ENCODE measurements around the gene C1QTNF8.
"Not testable (repeated sequence)": the region's sequence is repeated elsewhere in the genome, so short reads cannot be mapped to it uniquely, and the experiment has no call there.

Gene C1QTNF8

DNA sequence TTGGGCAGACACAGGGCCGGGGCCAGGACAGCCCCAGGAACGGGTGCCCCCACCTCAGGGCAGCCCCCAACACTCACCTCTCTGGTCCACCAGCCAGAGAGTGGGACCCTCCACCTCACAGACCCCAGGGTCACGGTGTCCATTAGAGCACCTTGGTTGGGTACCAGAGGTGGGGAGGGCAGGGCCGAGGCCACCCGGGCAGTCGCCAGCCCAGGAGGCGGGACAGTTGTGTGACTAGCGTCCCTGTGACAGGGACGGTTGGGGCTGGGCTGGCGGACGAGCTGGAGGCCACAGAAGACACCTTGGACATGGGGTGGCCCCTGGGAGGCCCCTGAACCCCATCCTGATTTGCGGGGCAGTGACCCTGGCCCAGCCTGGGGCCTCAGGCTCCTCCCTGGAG lies 11.7 kb upstream of the C1QTNF8 start:
- no peak for DNase-seq

DNA sequence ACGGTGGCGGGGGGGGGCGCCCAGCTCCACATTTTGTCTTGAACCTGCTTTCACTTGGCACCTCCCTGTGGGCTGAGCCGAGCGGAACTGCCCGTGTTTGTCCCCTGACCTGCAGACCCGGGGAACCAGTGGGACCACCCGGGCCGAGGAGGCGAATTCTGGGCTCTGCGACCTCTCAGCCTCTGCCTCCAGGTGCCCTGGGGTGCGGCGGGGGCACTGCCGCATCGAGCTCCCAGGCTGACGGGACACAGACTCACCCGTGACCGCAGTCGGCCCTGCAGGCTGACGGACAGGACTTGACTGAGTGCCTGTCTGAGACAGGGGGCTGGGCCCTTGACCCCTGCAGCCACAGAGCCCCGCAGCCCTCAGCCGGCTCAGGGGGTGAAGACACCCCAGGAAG lies 11.1 kb upstream of the C1QTNF8 start:
- DNase-seq = no peak

DNA sequence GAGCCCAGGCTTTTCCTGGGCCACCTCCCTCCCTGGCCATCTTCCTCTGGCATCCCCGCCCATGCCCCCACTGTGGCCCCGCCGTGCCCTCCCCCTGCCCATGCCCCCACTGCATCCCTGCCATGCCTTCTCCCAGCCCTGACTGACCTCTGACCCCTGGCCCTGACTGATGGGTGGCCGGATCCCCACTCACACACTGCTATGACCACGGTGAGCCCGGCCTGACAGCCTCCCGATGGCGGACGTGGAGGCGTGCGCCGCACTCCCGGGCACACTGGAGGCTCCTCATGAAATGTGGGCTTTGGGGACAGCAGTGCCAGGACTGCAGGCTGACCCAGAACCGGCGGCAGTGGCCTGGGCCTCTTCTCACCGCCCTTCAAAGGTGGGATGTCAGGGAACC lies 10.6 kb upstream of the C1QTNF8 start:
- no peak for DNase-seq

DNA sequence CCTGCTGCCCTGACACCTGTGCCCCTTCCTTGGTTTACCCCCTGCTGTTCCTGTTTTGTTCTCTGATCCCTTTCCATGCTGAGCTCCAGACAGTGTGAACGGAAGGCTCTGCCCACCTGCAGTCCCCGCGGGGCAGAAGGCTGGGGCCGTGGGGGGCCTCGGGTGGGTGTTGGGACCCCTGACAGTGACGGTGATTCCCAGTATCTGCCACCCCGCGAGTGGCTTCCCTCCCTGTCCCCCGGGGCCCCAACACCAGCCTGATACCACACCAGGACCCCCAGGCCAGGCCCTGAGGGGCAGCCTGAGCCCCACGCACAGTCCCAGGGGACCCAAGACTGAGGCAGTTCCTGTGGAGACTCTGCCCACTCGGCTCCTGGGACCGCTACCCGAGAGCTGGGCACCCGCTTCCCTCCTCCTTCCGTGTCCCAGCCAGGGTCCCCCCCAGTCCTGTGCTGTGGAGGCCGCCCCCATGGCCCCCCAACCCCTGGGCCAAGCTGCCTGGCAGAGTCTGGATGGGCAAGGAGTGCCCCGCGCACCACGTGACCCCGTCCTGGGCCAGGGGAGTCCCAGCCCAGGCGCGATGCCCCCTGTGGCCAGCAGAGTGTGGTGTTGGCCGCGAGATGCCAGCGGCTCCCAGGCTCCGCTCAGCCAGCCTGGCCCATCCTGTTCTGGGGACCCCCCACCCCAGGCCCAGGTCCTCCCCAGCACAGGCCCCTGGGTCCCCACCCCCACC lies 10.0 kb upstream of the C1QTNF8 start:
- DNase-seq = peak; percentile 13

DNA sequence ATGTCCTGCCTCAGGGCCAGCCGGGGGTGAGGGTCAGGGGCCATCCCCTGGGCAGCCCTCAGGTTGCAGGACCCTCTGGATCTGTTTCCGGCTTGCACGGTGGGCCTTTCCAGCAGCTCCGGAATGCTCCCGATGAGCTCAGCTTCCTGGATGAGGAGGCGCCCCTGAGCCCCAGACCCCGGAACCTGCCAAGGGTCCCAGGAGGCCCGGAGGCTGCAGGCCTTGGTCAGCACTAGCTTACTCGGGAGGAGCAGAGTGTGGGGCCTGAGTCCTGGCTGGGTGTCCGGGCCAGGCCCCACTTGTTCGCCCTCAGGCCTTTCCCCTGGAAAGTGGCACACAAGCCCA lies 7.6 kb upstream of the C1QTNF8 start:
- DNase-seq = no peak

DNA sequence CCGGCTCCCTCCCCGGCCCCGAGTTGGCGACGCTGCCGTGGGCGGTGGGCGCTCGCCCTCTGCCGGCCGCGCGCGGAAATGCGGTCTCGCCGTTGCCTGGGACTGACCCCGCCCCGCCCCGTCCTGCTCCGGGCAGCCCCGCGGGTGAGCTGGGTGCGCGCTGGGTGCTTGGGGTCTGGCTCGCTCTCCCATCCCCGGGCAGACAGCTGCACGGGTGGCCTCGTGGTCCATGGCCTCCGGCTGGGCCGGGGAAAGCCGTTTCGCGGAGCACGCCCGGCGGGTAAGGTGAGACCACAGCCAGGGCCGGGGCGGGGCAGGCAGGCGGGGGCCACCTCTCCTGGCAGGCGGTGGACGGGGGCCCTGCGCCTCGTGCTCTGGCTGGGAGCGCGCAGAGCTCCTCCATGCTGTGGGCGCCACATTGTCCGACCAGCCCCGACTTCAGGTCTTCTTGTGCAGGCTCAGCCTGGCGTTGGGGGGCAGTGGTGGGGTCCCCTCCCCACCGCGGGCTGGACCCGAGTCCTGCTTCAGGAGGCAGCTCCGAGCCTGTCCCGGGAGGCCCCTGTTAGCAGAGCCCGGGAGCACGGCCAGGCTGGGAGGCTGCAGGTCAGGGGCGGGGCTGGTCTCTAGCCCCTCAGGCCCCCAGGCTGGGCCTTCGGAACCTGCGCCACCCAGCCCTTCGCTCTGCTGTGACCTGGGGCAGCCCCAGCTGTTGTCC lies 7.0 kb upstream of the C1QTNF8 start:
- peak; percentile 60 for DNase-seq

DNA sequence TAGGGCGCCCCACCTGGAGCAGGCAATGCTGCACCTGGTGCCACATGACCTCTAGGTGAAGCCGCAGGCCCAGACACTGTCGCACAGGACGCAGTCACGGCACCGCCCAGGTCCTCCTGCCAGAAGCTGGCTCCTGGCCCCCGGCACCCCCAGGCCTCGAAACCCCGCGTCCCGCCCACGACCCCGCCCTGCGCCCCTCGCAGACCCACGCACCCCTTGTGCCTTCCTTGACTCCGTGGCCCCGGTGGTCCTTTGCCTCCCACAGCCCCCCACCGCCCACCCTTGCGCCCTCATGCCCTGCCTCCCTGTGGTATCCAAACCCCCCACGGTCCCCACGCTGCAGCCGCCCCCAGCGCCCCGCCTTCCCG lies 6.3 kb upstream of the C1QTNF8 start:
- no peak for DNase-seq

DNA sequence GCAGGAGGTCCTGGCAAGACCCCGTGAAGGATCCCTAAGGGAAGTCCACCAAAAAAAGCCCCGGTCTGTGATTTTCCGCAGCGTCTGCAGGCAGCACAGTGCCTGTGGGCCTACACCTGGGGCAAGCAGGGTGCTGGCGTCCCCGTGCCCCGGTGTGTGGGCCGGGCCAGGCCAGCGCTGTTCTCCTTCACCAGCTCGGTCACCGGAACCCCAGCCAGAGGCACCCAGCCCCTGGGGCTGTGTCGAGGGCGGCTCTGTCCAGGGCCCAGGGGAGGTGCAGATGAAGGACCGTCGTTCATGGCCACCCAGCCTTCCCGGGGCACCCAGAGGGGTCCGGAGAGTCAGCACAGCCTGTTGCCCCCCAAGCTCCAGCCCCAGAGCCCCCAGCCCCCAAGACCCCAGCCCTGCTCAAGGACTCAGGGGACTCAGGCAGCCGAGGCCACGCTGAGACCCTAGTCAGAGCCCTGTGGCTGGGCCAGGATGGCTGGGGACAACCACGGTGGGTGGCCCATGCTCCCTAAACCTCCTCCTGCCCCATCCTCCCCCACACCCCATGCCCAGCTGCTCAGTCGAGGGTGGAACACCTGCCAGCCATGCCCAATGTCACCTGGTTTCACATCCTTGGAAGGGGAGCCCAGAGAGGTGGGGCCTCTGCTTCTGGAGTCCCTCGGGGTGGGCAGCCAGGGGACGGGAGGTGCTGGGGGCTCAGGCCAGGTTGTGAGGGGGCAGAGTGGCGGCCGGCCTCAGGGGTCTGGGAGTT lies 5.7 kb upstream of the C1QTNF8 start:
- no peak for DNase-seq

DNA sequence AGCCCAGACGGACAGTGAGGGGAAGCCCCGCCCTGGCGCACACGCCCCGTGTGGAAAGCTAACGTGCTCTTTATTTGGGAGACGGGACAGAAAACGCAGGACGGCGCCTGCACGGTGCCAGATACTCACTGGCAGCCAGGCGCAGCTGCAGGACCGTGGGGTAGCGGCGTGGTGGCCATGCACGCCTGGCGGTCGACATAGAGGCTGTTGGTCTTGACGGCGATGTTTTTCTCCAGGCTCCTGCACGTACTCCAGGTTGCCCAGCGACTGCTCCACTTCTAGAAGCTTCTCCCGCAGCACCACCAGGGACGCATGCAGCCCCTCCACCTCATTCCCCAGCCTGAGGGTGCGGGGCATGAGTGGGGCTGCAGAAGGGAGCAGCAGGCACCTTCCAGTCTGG lies 5.1 kb upstream of the C1QTNF8 start:
- DNase-seq = no peak

DNA sequence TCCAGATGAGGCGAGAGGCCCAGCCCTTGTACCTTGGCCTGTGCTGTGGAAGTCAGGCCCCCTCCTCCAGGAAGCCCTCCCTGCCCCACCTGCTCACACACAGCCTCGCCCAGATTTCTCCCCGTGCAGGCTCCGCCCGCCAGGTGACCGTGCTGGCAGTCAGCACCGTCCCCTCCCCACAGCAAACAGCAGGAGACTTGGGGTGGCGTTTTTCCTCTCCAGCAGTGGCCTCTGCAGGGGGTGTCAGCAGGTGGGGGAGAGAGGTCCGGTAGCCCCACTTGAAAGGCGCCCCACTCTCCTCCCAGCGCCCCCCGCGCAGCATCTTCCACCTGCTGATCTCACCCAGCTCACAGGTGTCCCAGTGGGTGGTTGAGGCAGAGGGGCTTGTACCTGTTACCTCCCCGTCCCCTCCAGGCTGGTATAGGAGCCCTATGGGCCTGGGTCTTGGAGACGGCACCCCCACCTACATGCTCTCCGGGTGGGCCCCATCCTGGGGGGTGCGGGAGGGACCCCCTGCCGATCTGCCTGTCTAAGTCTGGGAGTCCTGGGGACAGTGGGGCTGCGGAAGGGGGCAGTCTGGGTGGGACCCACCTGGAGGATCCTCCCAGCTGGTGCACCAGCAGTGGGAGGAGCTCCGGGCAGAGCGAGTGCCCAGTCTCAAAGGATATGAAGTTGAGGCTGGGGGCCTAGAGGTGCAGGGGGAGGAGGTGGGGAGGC lies 4.2 kb upstream of the C1QTNF8 start:
- DNase-seq = no peak

DNA sequence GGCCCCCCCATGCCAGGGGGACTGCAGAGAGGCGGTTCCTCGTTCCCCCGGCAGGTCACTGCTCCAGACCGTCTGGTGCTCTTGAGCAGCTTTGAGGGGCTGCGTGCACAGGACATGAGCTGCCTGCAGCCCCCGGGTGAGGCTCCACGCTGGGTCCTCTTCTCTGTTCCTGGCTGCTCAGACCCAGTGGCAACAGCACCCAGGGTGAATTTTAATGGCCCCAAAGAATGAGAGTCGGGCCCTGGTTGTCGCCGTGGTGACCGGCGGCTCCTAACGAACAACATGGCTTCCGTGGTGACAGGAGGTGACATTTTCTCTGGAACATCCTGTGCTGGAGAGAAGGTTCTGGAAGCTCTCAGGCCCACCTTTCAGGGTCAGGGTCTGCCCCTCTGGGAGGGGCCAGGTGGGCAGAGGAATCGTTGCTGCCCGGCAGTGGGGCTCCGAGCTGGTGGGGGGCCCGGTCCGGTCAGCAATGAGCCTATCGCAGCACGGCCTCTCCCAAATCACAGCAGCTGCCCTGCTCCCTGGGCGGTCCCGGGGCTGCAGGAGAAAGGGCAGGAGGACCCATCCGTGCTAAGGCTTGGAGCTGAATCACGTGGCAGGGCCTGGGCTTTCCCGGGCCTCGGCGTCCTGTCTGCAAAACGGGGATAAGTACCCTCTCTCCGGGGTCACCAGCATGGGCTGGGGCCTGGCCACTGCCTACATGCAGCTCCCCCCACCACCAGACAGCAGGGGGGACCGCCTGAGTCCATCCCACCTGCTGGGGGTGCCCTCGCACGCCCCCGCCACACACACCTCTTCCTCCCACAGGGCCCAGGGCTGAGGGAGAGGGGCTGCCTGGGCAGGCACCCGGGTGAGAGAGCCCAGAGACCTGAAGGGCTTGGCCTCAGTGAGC lies 3.4 kb upstream of the C1QTNF8 start:
- DNase-seq = no peak

DNA sequence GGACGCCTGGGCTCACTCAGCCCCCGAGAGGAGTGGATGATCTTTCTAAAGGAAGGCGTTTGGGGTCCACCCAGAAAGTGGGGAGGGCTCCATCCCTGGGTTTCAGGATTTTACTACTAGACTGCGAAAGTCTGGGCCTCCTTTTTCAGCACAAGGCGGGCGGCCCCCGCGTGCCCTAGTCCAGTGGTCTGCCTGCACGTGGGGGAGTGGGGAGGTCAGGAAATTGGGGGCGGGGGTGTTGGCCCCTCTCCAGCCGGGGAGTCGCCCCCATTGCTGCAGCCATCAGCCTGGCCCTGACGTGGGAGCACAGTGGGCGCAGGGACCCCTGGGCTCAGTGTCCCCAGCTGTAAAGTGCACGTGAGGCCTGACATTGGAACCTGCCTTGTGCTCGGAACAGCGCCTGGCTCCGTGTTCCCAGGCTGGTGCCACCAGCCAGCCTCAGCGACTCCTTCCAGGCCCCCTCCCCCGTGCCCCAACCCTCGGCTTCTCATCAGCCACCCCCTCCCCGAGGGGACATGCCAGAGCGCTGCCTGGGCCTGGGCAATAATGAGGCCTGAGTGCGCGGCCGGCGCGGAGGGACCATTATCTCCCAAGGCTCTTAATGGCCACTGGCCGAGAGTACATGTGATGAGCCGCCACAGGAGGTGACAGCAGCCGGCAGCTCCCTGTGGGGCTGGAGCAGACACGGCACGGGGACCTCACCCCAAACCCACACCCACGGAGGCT lies 2.4 kb upstream of the C1QTNF8 start:
- no peak for DNase-seq

DNA sequence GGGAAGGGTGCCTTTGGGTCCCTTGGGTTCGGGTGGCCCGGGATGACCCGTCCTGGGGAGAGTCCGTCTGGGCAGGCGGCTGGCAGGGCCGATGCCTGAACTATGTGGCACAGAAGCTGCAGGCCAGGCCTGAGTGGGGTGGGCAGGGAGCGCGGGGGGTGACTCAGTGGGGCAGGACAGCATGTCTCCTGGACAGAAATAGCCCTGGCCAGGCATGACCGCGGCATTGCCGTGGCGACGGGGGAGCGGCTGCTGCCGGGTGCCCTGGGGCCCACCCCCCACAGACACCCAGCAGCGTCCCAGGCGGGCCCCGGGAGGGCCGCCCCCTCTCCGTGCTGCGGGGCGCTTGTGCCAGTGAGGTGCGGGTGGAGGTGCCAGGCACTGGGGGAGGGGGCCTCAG lies 1.8 kb upstream of the C1QTNF8 start:
- DNase-seq = no peak

DNA sequence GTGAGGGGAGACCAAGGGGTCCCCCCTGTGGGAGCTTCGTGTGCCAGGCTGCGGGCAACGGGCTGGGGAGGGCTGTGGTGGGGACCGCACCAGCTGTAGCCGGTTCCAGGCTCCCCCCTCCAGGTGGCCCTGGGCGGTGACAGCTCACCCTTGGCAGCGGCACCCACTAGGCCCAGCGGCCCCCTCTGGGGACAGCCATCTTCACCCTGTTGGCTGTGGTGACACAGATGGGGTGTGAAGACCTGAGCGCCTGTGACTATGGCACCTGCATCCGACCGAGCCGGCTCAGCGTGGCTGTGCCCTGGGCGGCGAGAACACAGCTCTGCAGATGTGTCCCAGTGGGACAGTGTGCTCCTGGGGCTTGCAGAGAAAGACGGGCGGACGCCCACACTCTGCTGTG lies 1.1 kb upstream of the C1QTNF8 start:
- DNase-seq = no peak

DNA sequence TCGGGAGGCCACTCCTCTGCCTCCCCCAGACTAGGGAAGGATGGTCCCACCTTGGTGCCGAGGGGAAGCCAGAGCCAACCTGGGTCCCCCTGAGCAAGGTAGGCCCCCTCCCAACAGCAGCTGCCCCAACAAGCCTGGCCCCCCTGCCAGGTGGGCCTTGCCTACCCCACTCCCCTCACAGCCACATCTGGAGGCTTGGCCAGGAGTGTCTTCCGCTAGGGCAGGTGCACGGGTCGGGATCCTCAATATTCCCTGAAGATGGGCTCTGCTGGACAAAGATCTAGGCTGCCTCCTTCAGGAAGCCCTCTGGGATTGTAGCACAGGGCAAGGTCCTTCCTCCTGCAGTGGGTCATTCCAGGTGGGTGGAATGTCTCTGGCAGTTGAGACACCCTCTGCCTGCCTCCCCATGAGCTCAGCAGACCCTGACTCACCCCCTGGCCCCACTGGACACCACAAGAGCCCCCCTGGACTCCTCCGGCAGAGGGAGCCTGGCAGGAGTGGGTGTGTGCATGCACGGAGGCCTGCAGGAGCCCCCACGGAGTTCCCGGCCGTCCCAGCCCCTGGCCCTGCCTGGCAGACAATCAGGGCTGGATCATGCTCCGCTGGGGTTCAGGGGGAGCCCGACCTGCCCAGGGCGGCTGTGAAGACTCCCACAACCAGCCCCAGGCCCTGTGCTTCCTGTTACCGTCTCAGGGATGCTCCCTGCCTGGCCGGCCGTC lies 435 bp downstream of the C1QTNF8 start:
- DNase-seq = no peak

DNA sequence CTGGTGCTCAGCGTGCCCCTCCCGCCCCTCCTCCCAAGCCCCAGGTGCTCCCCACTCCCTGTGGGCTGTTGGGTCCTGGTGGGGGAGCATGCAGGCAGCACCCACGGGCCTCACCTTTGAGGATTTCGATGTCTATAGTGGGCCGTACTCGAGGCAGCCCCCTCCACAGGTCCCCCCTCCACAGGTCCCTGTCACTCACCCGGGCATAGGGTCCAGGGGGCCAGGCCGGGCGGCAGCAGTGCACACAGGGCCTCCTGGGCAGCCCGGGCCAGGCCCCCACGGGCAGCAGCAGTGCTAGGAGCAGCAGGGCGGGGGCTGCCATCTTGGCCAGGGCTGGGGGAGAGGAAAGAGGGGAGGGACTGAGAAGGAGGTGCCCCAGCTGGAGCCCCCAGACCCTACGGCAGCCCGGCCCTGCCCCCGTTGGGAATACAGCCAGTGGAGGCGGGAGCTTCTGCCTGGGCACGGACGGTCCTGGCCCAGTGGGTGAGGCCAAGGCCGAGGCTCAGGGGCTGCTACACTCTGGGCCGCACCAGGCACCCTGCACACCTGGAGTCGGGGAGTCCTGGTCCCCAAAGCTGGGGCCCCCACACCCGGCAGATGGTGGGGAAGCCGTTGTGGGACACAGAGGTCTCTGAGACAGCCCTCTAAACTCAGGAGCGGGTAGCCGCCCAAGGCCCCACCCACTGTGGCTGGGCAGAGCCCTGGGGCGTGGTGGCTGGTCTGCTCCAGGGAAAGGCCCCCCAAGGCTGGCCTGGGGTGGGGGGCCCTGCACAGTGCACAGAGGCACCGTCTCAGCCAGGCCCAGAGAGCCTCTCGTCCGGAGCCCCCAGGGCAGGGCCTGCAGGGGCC lies 1.2 kb downstream of the C1QTNF8 start:
- no peak for DNase-seq

DNA sequence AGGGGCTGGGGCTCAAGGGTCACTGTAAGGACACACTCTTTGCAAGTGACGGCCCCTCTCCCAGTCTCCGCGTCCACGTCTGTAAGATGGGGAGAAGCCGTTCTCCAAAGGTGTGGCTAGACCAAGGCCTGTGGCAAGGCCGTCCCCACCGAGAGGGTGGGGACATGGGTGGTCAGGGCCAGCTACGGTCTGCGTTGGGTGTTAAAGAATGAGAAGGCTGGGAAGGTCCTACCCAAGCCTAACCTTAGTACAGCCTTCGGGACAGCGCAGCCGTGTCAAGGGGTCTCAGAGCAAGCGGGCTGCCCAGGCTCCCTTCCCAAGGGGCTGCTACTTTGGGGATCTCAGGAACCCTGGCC lies 1.9 kb downstream of the C1QTNF8 start:
- DNase-seq = no peak

DNA sequence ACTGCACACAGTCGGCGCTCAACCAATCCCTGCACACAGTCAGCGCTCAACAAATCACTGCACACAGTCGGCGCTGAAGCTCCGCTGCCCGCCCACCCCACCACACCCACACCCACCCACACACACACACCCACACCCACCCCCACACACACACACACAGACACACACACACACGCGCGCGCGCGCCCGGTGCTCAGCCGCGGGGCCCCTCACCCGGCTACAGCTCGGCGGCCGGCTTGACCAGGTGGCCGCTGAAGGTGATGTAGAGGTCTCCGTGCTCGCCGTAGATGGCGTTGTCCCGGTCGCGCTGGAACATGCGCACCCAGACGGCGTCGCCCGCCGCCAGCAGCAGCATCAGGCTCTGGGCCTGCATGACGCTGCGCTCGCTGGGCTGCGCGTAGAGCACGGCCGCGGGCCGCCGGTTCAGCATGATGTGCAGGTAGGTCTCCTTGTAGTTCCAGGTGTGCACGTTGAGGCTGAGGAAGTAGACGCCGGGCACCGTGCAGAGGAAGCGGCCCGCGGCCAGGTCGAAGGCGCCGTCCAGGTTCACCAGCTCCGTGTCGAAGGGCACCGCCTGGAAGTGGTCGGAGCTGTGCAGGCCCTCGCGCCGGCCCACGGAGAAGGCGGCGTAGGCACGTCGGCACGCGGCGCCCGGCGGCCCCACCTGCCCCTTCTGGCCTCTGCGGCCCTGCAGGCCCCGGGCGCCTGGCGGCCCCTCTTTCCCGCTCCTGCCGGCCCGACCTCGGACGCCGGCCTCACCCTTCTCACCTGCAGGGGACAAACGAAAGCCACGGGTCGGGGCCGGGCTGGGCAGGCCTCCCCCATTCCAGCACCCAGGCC lies 2.5 kb downstream of the C1QTNF8 start:
- DNase-seq = no peak

DNA sequence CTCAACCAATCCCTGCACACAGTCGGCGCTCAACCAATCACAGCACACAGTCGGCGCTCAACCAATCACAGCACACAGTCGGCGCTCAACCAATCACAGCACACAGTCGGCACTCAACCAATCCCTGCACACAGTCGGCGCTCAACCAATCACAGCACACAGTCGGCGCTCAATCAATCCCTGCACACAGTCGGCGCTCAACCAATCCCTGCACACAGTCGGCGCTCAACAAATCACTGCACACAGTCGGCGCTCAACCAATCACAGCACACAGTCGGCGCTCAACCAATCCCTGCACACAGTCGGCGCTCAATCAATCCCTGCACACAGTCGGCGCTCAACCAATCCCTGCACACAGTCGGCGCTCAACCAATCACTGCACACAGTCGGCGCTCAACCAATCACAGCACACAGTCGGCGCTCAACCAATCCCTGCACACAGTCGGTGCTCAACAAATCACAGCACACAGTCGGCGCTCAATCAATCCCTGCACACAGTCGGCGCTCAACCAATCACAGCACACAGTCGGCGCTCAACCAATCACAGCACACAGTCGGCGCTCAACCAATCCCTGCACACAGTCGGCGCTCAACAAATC lies 3.3 kb downstream of the C1QTNF8 start:
- DNase-seq = not testable (repeated sequence)
